Loucy (cell line): ENCODE results near the gene CLPSL1.

Source experiments
- H2AFZ ChIP-seq: fragments of 200-600 bp; sonication (generic); 2 replicates; pipeline ENCODE4 v1.6.0; 2016; ENCODE audit warnings: antibody characterized with exemption, mild to moderate bottlenecking, low read length, moderate library complexity
- H3F3A ChIP-seq: fragments of 200-600 bp; 2 replicates; pipeline ENCODE4 v1.6.0; 2016; ENCODE audit warnings: antibody characterized with exemption, low read depth, mild to moderate bottlenecking
- H3K27me3 ChIP-seq: fragments of 200-600 bp; sonication (generic); 2 replicates; pipeline ENCODE4 v1.6.1; 2014; ENCODE audit warnings: low read length, mild to moderate bottlenecking; ENCODE audit not compliant: insufficient read depth, poor library complexity, severe bottlenecking
- H3K36me3 ChIP-seq: fragments of 200-600 bp; sonication (generic); 2 replicates; pipeline ENCODE4 v1.6.1; 2016; ENCODE audit warnings: low read length; ENCODE audit not compliant: insufficient read depth
- H3K4me1 ChIP-seq: fragments of 200-600 bp; sonication (generic); 2 replicates; pipeline ENCODE4 v1.5.1; 2014; ENCODE audit warnings: low read length, mild to moderate bottlenecking; ENCODE audit not compliant: insufficient read depth, poor library complexity, severe bottlenecking
- H3K4me2 ChIP-seq: fragments of 200-600 bp; sonication (generic); 2 replicates; pipeline ENCODE4 v1.6.0; 2014; ENCODE audit warnings: antibody characterized with exemption, low read length, low read depth, mild to moderate bottlenecking; ENCODE audit not compliant: poor library complexity, severe bottlenecking
- H3K4me3 ChIP-seq: fragments of 200-600 bp; sonication (generic); 2 replicates; pipeline ENCODE4 v1.5.1; 2014; ENCODE audit warnings: low read length, mild to moderate bottlenecking, mixed read lengths; ENCODE audit not compliant: poor library complexity, severe bottlenecking
- H3K79me2 ChIP-seq: fragments of 200-600 bp; sonication (generic); 2 replicates; pipeline ENCODE4 v1.6.1; 2014; ENCODE audit warnings: low read length; ENCODE audit not compliant: insufficient read depth
- H3K9ac ChIP-seq: fragments of 200-600 bp; sonication (generic); 2 replicates; pipeline ENCODE4 v1.6.0; 2014; ENCODE audit warnings: mild to moderate bottlenecking, low read depth, low read length, moderate library complexity; ENCODE audit not compliant: poor library complexity, severe bottlenecking
- H3K9me2 ChIP-seq: fragments of 200-600 bp; sonication (generic); replicated peaks from 2 replicates; pipeline ENCODE4 v1.6.1; 2016; ENCODE audit warnings: low read depth, low read length, mixed read lengths
- H3K9me3 ChIP-seq: fragments of 200-600 bp; sonication (generic); 2 replicates; pipeline ENCODE4 v1.6.1; 2014; ENCODE audit warnings: mild to moderate bottlenecking, antibody characterized with exemption, low read length, low read depth; ENCODE audit not compliant: insufficient read depth
- H4K20me1 ChIP-seq: fragments of 200-600 bp; sonication (generic); 2 replicates; pipeline ENCODE4 v1.6.0; 2014; ENCODE audit warnings: antibody characterized with exemption, low read length, mild to moderate bottlenecking; ENCODE audit not compliant: insufficient read depth, poor library complexity, severe bottlenecking
- EZH2phosphoT487 ChIP-seq: fragments of 200-600 bp; IDR thresholded peaks from 2 replicates; pipeline ENCODE4 v1.6.1; 2018; ENCODE audit warnings: antibody characterized with exemption, mild to moderate bottlenecking, moderate library complexity, borderline replicate concordance
- TF ChIP-seq, protein P1 (sequence below): fragments of 200-600 bp; sonication (generic); conservative IDR thresholded peaks from 2 replicates; pipeline ENCODE4 v1.5.1; 2014; ENCODE audit warnings: mild to moderate bottlenecking, antibody characterized with exemption, low read length

The CLPSL1 gene

GRCh38 chr6:35778437-35778836 is 2.4 kb upstream of the CLPSL1 start:
- Histone ChIP-seq H3K9me3 (no peaks in the 10 kb centered on the region), H3K27me3 (no peaks in the 10 kb centered on the region), H3K4me3 (no peak overlapping the region), H3K36me3 (no peaks in the 10 kb centered on the region), H3K79me2 (no peaks in the 10 kb centered on the region), H3K9ac (no peak overlapping the region), H3K4me2 (no peak overlapping the region), H3K9me2 (no peaks in the 10 kb centered on the region), H4K20me1 (no peaks in the 10 kb centered on the region), H3K4me1 (no peaks in the 10 kb centered on the region), H2AFZ (no peak overlapping the region), H3F3A (no peaks in the 10 kb centered on the region)
- no peak for TF ChIP-seq EZH2phosphoT487
- TF ChIP-seq, protein P1, sequence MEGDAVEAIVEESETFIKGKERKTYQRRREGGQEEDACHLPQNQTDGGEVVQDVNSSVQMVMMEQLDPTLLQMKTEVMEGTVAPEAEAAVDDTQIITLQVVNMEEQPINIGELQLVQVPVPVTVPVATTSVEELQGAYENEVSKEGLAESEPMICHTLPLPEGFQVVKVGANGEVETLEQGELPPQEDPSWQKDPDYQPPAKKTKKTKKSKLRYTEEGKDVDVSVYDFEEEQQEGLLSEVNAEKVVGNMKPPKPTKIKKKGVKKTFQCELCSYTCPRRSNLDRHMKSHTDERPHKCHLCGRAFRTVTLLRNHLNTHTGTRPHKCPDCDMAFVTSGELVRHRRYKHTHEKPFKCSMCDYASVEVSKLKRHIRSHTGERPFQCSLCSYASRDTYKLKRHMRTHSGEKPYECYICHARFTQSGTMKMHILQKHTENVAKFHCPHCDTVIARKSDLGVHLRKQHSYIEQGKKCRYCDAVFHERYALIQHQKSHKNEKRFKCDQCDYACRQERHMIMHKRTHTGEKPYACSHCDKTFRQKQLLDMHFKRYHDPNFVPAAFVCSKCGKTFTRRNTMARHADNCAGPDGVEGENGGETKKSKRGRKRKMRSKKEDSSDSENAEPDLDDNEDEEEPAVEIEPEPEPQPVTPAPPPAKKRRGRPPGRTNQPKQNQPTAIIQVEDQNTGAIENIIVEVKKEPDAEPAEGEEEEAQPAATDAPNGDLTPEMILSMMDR: no peak

- H3K9ac ChIP-seq: no peak overlapping the region
- H3K4me3 ChIP-seq: no peak overlapping the region
- TF ChIP-seq, protein P1: no peak
- no peak for TF ChIP-seq EZH2phosphoT487
- H3K9me2 ChIP-seq: no peaks in the 10 kb centered on the region
- H3K9me3 ChIP-seq: no peaks in the 10 kb centered on the region
- H2AFZ ChIP-seq: no peak overlapping the region
- H3K27me3 ChIP-seq: no peaks in the 10 kb centered on the region
- H3K4me1 ChIP-seq: no peaks in the 10 kb centered on the region
- H3K79me2 ChIP-seq: no peaks in the 10 kb centered on the region
- H4K20me1 ChIP-seq: no peaks in the 10 kb centered on the region
- H3K4me2 ChIP-seq: no peak overlapping the region
- no peaks in the 10 kb centered on the region for H3F3A ChIP-seq
- H3K36me3 ChIP-seq: no peaks in the 10 kb centered on the region
These were observed 471 bp downstream of the CLPSL1 start for GRCh38 chr6:35781290-35781689.

DNA sequence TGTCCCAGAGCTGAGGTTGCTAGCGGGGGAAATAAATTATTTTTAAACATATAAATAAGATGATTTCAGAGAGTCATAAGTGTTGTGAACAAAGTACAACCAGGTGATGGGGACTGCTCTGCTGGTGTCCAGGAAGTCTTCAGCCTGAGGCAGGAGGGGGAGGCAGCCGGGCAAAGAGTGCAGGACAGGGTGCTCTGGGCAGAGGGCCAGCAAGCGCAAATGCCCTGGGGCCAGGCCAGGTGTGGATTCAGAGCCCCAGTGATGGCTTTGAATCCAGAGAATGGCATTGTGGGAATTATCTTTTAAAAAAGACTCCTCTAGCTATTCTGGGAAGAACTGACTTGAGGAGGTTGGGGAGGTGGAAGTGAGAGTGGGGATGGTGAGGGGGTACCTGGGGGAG is 1.6 kb downstream of the CLPSL1 start:
- no peaks in the 10 kb centered on the region for H3K9me2 ChIP-seq
- H3K9me3 ChIP-seq: no peaks in the 10 kb centered on the region
- H3K36me3 ChIP-seq: no peaks in the 10 kb centered on the region
- no peak overlapping the region for H2AFZ ChIP-seq
- H3K9ac ChIP-seq: no peak overlapping the region
- H4K20me1 ChIP-seq: no peaks in the 10 kb centered on the region
- H3K4me2 ChIP-seq: no peak overlapping the region
- TF ChIP-seq, protein P1: no peak
- no peak for TF ChIP-seq EZH2phosphoT487
- H3F3A ChIP-seq: no peaks in the 10 kb centered on the region
- H3K4me3 ChIP-seq: no peak overlapping the region
- H3K79me2 ChIP-seq: no peaks in the 10 kb centered on the region
- no peaks in the 10 kb centered on the region for H3K4me1 ChIP-seq
- H3K27me3 ChIP-seq: no peaks in the 10 kb centered on the region
